ENCODE measurements around the gene TMEM60.

- no peak for TF ChIP-seq POLR2A (IDR thresholded peaks at IDR 0.05; ENCODE audit: control extremely low read depth in 1 of 2, low read depth in 2 of 2, low read length in 2 of 2)
- no peak for TF ChIP-seq CTCF (IDR thresholded peaks at IDR 0.05; ENCODE audit: control extremely low read depth in 1 of 3, insufficient read depth in 1 of 3, low read depth in 1 of 3, low read length in 3 of 3)
- no peak for TF ChIP-seq RXRA (IDR thresholded peaks at IDR 0.05; ENCODE audit: insufficient read depth, low read depth, low read length)
- TF ChIP-seq TBP (IDR thresholded peaks at IDR 0.05; ENCODE audit: low read depth, low read length) = no peak
- no peak for TF ChIP-seq MAFK (IDR thresholded peaks at IDR 0.05; ENCODE audit: low read depth, low read length)
- no peak for TF ChIP-seq MAX (IDR thresholded peaks at IDR 0.05)
- no peak for TF ChIP-seq TEAD4 (IDR thresholded peaks at IDR 0.05; ENCODE audit: low read depth, low read length)
- TF ChIP-seq SUZ12 (IDR thresholded peaks at IDR 0.05; ENCODE audit: low read length) = no peak
- no peak for TF ChIP-seq SIN3A (conservative IDR thresholded peaks at IDR 0.05 in 1 of 2, IDR thresholded peaks at IDR 0.05 in 1 of 2; ENCODE audit: low read depth in 1 of 2, low read length in 2 of 2)
- TF ChIP-seq POLR2AphosphoS5 (IDR thresholded peaks at IDR 0.05; ENCODE audit: low read depth, low read length) = no peak
- no peak for TF ChIP-seq RBBP5 (IDR thresholded peaks at IDR 0.05; ENCODE audit: borderline replicate concordance, low read depth, low read length)
These were observed 1.3 kb downstream of the TMEM60 start for GRCh38 chr7:77796960-77797359.
